Progenitor cell of endocrine pancreas (in vitro differentiated cells): ENCODE data around the gene NLGN3. TPM values are rescaled to one million over a fixed set of nuclear protein-coding genes. Genes with fewer than 3 reads are reported as not detected.
A peak's percentile ranks its signal among the peaks of the same experiment; 100 is the strongest.

ENCODE experiments used
- DNase-seq: peaks from one replicate; pipeline ENCODE4 v3.0.0; 2021; ENCODE audit warnings: low spot score; ENCODE audit not compliant: unreplicated experiment
- H3K27ac Mint-ChIP-seq: 2 replicates; pipeline ENCODE4 v1.8.0; 2021; ENCODE audit warnings: mild to moderate bottlenecking, moderate library complexity, mixed read lengths
- H3K27me3 Mint-ChIP-seq: 2 replicates; pipeline ENCODE4 v1.8.0; 2021; ENCODE audit warnings: mixed read lengths
- H3K36me3 Mint-ChIP-seq: 2 replicates; pipeline ENCODE4 v1.8.0; 2022; ENCODE audit warnings: mixed read lengths; ENCODE audit not compliant: insufficient read depth
- H3K4me1 Mint-ChIP-seq: 2 replicates; pipeline ENCODE4 v1.8.0; 2021; ENCODE audit warnings: low read depth, mixed read lengths
- H3K4me3 Mint-ChIP-seq: 2 replicates; pipeline ENCODE4 v1.8.0; 2021; ENCODE audit warnings: low read depth, mild to moderate bottlenecking, moderate library complexity, mixed read lengths
- H3K9me3 Mint-ChIP-seq: 2 replicates; pipeline ENCODE4 v1.8.0; 2021; ENCODE audit warnings: low read depth, mixed read lengths
- CTCF ChIP-seq: fragments of 200-600 bp; sonication (generic); IDR thresholded peaks from one replicate; pipeline ENCODE4 v1.5.0; 2021; ENCODE audit warnings: antibody characterized with exemption, mild to moderate bottlenecking; ENCODE audit not compliant: unreplicated experiment
- total RNA-seq: library from RNA; stranded (reverse); gene quantifications from 2 replicates; pipeline ENCODE4 v1.2.1, GENCODE V29; 2021

Gene NLGN3
- total RNA-seq, 1 donor from 2014 or later: 7.8 TPM

- TF ChIP-seq CTCF: no peak
- no peak for DNase-seq
- H3K27ac Mint-ChIP-seq: no peak overlapping the region
- no peaks in the 10 kb centered on the region for H3K36me3 Mint-ChIP-seq
- H3K27me3 Mint-ChIP-seq: no peaks in the 10 kb centered on the region
- peaks cover 42% of the 10 kb centered on the region for H3K4me1 Mint-ChIP-seq
- peaks cover 7% of the 10 kb centered on the region for H3K9me3 Mint-ChIP-seq
- H3K4me3 Mint-ChIP-seq: no peak overlapping the region
Measured at GRCh38 chrX:71214152-71214551, 69.5 kb downstream of the NLGN3 start.

GRCh38 chrX:71214604-71215337, 70.1 kb downstream of the NLGN3 start:
- peak overlapping the region; percentile 91 for H3K27ac Mint-ChIP-seq
- peaks cover 7% of the 10 kb centered on the region for H3K9me3 Mint-ChIP-seq
- TF ChIP-seq CTCF: no peak
- H3K4me1 Mint-ChIP-seq: peaks cover 42% of the 10 kb centered on the region
- H3K36me3 Mint-ChIP-seq: no peaks in the 10 kb centered on the region
- DNase-seq: peak; percentile 11
- peak overlapping the region; percentile 72 for H3K4me3 Mint-ChIP-seq
- H3K27me3 Mint-ChIP-seq: no peaks in the 10 kb centered on the region

GRCh38 chrX:71215338-71215912, 70.8 kb downstream of the NLGN3 start:
- H3K27me3 Mint-ChIP-seq: no peaks in the 10 kb centered on the region
- H3K4me1 Mint-ChIP-seq: peaks cover 42% of the 10 kb centered on the region
- TF ChIP-seq CTCF: no peak
- H3K27ac Mint-ChIP-seq: peak overlapping the region; percentile 91
- H3K9me3 Mint-ChIP-seq: peaks cover 7% of the 10 kb centered on the region
- H3K36me3 Mint-ChIP-seq: no peaks in the 10 kb centered on the region
- H3K4me3 Mint-ChIP-seq: peak overlapping the region; percentile 72
- DNase-seq: no peak

- TF ChIP-seq CTCF: no peak
- Mint-ChIP-seq H3K4me1 (peaks cover 42% of the 10 kb centered on the region), H3K9me3 (peaks cover 4% of the 10 kb centered on the region), H3K4me3 (peak overlapping the region; percentile 72), H3K36me3 (no peaks in the 10 kb centered on the region), H3K27ac (peak overlapping the region; percentile 72), H3K27me3 (no peaks in the 10 kb centered on the region)
- no peak for DNase-seq
Measured at GRCh38 chrX:71216485-71216884, 71.8 kb downstream of the NLGN3 start.

DNA sequence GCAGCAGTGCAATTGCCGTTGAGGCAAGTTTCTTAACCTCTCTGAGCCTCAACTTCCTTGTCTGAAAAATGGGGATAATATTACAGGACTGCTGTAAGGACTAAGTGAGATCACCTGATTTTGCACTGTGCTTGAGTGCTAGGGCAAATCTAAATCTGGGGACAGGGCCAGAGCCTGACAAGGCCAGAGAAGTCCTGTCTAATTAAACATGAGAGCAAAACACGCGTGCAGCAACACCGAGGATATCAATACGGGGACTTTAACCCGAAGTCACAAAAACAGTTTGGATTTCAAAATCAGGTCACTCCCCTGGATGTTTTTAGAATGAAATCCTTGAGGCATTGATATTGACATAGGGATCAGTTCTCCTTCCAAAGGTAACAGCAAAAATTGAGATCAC, 72.7 kb downstream of the NLGN3 start:
- Mint-ChIP-seq H3K36me3 (no peaks in the 10 kb centered on the region), H3K9me3 (peaks cover 4% of the 10 kb centered on the region), H3K4me1 (peaks cover 40% of the 10 kb centered on the region), H3K27me3 (no peaks in the 10 kb centered on the region), H3K4me3 (no peak overlapping the region), H3K27ac (no peak overlapping the region)
- DNase-seq: no peak
- no peak for TF ChIP-seq CTCF

Other genes with a start within 250 kb of the NLGN3 start
- gene TEX11, start 236.1 kb upstream of the NLGN3 start, total RNA-seq: 6.5 and 7.2 TPM in 2 replicates
- 14.1 and 14.4 TPM in 2 replicates for gene SLC7A3, start 213.7 kb upstream of the NLGN3 start, total RNA-seq
- gene SNX12, start 76.5 kb upstream of the NLGN3 start, total RNA-seq: 68.9 and 77.0 TPM in 2 replicates
- gene FOXO4, start 49.0 kb upstream of the NLGN3 start, total RNA-seq: 35.1 and 41.0 TPM in 2 replicates
- not detected in 2 replicates for gene CXorf65, start 38.1 kb upstream of the NLGN3 start, total RNA-seq
- gene IL2RG, start 33.3 kb upstream of the NLGN3 start, total RNA-seq: 0.16 and 0.41 TPM in 2 replicates
- 106 and 123 TPM in 2 replicates for gene MED12, start 26.2 kb upstream of the NLGN3 start, total RNA-seq
- 22.2 and 23.6 TPM in 2 replicates for gene GJB1, start 78.4 kb downstream of the NLGN3 start, total RNA-seq
- gene ZMYM3, start 109.3 kb downstream of the NLGN3 start, total RNA-seq: 88.9 and 92.4 TPM in 2 replicates
- 754 and 795 TPM in 2 replicates for gene NONO, start 138.8 kb downstream of the NLGN3 start, total RNA-seq
- gene ITGB1BP2, start 156.9 kb downstream of the NLGN3 start, total RNA-seq: 5.8 and 6.6 TPM in 2 replicates
- 34.6 and 38.6 TPM in 2 replicates for gene TAF1, start 221.5 kb downstream of the NLGN3 start, total RNA-seq